AML-193 (cell line): Measurements from ENCODE around the gene MAD1L1.

Source experiments
- DNase-seq, 2 experiments: peaks; one replicate each; lab custom pipeline; 2025; lab: John Stamatoyannopoulos, UW

The MAD1L1 gene

GRCh38 chr7:2200584-2200980, 32.2 kb downstream of the MAD1L1 start:
- no peak for DNase-seq

DNA sequence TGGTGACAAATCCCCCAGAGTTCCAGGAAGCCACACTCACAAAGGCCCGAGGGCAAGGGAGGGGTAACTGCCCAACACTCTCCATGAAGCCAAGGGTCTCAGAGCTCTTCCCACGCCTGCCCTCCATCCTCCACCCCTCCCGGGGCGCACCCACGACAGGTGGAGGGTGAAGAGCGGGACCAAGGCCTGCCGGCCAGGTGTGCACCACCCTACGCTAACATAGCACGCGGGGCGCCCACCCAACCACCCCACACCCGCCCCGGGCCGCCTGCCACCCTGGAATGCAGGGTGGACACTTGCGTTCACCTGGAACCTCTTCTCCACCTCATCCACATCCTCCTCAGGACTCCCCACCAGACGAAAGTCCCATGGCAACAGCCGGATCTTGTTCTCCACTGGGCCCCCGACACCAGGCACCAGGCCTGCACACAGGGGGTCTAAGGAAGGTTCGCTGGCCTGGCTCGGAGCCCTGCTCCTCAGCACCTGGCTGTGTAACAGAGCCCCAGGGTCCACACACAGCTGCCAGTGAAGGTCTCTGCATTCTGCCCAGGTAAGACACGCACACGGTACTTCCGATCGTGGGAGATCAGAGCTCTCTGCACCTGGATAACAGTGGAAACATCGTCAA, 32.7 kb downstream of the MAD1L1 start:
- DNase-seq = no peak

DNA sequence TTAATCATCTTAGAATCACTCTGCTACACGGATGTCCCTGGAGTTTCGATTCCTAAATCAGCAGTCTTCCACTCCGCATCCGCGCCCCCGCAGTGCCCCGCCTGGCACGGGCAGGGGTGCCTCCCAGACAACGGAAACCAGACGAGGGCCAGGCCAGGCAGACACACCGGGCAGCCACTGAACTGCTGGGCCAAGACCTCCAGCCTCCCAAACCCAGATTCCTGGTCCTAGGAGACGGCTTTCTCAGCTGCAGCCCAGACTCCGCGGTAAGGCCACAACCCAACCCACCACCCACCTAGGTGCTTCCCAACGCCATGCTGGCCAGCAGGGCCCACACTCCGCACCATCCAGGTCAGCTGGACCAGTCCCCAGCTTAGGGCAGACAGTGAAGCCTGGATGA, 33.2 kb downstream of the MAD1L1 start:
- DNase-seq = no peak

- DNase-seq = no peak
These were observed 34.0 kb downstream of the MAD1L1 start for GRCh38 chr7:2198760-2199159.

- no peak for DNase-seq
These were observed 34.5 kb downstream of the MAD1L1 start for GRCh38 chr7:2198206-2198605.

- DNase-seq = no peak
These were observed 35.1 kb downstream of the MAD1L1 start for GRCh38 chr7:2197436-2198155.

- no peak for DNase-seq
These were observed 36.1 kb downstream of the MAD1L1 start for GRCh38 chr7:2196381-2197378.

DNA sequence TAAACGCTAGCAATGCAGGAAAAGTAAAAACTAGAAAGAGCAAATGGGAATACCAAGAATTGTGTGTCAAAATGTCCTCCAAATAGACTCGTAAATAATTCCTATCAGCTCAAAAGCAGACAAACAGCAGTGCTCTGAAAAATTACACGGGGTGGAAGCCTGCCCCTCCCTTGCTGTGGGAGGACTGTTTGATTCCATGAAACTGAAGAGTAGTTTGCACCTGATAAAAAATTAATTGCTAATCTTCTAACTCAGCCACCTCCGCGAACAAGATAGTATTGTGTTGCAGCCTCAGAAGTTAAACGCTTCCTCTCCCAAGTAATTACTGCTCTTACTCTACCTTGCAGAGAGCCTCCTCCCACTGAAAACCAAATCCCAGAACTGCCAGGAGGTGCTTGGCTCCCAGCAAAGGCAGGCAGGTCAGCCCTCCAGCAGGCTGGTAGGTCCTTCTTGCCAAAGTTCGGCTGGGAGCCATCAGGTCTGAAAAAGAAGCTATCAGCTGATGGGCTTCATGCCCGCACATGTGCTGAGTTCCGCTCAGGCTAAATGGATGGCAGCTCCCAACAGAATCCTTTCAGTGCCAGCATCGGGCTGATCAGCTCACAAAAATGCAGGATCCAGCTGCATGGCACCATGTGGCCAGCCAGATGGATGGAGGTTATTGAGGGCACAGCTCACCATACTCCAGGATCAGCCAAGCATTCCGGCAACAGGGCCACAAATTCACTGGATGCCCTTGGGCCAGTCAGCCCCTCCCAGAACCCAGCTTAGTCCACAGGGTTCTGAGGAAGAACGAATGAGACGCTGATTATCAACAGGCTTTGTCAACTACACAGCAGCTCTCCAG, 37.1 kb downstream of the MAD1L1 start:
- DNase-seq = no peak

- DNase-seq = no peak
These were observed 39.0 kb downstream of the MAD1L1 start for GRCh38 chr7:2193575-2194305.

DNA sequence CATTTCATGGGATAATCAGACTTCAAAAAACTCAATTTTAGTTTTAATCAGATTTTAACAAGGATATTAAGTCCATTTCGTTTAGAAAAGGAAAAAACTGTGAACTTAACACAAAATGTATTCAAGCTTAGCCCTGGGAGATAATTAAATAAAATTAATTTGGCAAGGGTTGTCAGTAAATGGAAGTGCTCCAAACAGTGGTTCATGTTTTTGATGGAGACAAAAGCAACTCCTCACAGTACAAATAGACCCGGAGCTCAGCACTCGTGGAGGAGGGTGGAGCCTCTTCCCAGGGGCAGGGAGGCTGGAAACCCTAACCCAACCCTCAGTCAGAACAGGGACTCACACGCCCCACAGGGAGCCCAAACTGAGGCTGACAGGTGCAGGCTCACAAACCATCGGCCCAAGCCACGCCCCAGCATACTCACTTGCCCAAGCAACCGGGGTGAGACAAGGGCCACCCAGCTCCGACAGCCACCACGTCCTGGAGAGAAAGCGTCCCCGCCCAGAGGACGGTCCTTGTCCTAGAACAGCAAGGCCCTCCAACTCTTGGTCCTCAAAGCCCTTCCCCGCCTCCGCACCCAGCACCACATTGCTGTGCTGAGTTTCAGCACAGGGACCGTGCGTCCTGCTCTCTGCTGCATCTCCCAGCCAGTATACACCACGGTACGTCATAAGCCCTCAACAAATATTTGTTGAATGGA, 39.8 kb downstream of the MAD1L1 start:
- no peak for DNase-seq

DNA sequence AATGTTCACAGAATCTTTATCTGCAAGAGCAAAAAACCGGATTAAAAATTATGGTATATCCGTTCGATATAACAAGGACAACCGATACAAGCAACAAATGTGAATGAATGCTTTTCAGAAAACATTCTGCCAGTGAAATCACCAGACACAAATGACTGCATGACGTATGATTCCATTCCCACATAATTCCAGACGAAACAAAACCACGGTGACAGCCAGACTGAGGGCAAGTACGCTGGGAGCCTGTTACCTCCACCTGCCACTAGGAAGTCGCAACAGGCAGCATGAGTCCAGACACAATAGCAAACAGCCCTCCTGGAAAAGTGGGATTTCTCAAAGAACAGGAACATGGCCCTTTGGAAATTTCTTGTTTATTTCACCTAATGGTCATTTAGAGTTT, 41.7 kb downstream of the MAD1L1 start:
- no peak for DNase-seq

DNA sequence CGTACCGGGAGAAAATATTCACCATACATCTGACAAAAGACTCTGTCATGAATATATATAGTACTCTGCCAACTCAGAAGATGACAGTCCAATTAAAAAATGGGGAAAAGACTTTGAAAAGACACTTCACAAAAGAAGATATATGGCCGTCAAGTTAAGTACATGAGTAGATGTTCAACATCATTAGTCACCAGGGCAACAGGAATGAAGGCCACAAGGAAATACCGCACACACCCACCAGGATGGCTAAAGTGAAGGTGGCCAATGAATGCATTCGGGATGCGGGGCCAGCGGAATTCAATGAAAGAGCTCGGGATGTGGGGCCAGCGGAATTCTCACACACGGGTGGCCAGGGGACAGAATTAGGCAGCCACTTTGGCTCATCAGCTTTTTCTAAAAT, 42.2 kb downstream of the MAD1L1 start:
- DNase-seq = no peak

GRCh38 chr7:2186166-2186565, 46.6 kb downstream of the MAD1L1 start:
- DNase-seq = no peak

- DNase-seq = no peak
These were observed 47.0 kb downstream of the MAD1L1 start for GRCh38 chr7:2185715-2186114.

- no peak for DNase-seq
These were observed 50.3 kb downstream of the MAD1L1 start for GRCh38 chr7:2182461-2182860.

- DNase-seq = no peak
These were observed 51.5 kb downstream of the MAD1L1 start for GRCh38 chr7:2181077-2181854.

GRCh38 chr7:2180081-2180480, 52.7 kb downstream of the MAD1L1 start:
- DNase-seq = no peak

DNA sequence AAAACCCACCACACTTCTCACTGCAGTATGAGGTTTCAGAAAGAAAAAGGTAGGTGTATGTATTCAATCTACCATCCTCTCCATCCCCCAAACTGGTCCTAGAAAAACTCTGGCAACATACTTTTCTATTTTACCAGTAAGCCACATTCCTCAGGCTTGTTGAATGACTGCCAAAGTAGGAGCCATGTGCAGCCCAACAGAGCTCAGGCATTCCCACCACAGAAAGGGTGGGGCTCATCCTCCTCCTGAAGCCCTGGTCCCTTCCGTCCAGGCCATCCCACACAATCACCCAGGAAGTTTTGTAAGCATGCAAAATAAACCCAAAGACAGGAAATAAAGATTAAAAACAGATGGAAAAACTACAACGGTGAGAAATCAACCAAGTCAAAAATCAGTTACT, 57.2 kb downstream of the MAD1L1 start:
- DNase-seq = no peak

DNA sequence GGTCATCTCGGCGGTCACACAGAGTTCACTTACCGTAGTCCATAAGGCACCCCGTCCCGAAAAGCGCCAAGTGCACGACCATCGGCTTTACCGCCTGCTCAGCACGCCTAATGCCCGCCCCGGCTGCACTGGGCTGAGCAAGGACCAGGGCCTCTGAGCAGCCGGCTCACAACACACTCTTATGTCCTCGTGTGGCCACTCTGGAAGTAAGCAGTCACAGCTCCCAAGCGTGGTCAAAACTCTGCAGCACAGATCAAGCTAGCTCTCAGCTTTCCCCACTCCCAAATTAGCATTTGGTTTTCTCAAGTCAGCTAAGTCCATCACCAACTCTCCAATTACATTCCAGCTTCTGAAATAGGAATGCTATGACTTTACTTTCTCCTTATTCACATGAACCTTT, 57.7 kb downstream of the MAD1L1 start:
- DNase-seq = no peak
